DMS53 treated with DMSO at 0.1 percent for 48 hours (cell line): Measurements from ENCODE around the gene PDE8B.
"Not testable (repeated sequence)": the region's sequence is repeated elsewhere in the genome, so short reads cannot be mapped to it uniquely, and the experiment has no call there.

Source experiments
- DNase-seq: peaks from one replicate; lab custom pipeline; 2025; ENCODE audit not compliant: unreplicated experiment; lab: John Stamatoyannopoulos, UW

Gene PDE8B

DNA sequence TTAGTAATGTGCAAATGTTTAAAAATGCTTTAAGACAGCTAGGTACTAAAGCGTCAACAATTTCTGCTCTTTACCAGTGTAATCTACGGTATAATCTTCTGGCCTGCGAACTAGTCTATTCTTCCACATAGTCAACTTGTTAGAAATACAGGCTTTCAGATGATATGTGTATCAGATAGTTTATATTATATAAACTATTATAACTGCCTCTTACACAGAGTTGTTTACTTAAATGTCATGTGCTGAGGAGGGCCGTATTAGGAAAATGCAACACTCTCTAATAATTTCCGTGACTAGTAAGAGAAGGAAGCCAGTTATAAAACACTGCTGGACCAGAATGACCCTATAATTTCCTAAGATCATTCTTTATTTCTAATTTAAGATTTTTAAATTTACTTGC, 218.0 kb downstream of the PDE8B start:
- no peak for DNase-seq

DNA sequence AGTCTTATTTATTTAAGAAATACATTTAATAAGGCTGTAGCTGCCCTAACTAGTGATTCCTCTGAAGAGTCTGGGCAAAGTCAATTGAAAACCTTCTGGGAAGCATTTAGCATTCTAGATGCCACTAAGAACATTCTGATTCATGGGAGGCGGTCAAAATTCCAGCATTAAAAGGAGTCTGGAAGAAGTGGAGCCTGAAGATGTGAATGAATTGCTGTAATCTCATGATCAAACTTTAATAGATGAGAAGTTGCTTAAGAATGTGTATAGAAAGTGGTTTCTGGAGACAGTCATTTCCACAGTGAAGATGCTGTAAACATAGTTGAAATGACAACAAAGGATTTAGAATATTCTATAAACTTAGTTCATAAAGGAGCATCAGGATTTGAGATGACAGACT, 220.2 kb downstream of the PDE8B start:
- DNase-seq = no peak

DNA sequence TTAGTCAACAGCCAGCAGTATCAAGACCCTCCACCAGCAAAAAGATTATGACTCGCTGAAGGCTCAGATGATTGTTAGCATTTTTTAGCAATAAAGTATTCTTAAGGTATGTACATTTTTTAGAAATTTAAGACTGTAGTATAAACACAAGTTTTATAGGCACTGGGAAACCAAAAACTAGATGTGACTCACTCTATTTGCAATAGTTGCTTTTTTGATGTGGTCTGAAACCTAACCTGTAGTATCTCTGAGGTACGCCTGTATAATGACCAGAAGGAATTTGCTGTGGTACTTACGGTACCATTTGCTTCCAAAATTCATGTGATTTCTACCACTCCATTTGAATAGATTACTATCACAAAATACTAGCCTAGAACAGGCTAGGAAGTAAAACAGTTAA, 220.8 kb downstream of the PDE8B start:
- no peak for DNase-seq

- no peak for DNase-seq
These were observed 221.2 kb downstream of the PDE8B start for GRCh38 chr5:77431719-77432118.

DNA sequence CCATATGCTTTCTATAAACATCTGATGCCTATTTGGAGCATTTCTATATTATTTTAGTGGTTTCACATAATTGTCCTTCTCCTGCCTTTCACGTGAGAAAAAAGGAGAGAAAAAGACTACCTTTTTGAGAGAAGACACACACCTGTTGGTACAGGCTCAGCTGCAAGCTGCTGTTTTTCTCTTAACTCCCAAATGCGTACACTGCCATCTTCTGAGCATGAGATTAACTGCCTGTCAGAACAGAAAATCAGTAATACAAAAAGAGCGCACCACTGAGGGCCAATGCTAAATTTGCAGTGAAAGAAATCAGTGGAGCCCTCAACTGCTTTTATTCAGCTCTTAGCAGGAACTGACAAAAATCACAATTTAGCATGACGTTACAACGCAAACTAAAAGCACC, 226.7 kb downstream of the PDE8B start:
- peak; percentile 8 for DNase-seq

- DNase-seq = no peak
These were observed 227.6 kb downstream of the PDE8B start for GRCh38 chr5:77438071-77438470.

DNA sequence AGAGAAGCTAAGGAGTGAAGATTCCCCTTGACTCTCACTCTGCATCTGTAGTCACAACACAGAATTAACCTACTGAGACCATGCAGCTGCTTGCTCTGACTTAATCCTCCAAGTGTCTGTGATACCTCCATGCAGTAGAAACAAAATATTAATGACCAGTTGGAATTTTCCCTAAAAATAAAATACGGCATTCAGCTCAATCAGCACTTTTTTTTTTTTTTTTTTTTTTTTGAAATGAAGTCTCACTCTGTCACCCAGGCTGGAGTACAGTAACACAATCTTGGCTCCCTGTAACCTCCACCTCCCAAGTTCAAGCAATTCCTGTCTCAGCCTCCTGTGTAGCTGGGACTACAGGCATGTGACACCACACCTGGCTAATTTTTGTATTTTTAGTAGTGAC, 233.2 kb downstream of the PDE8B start:
- no peak for DNase-seq

GRCh38 chr5:77444356-77444755, 233.9 kb downstream of the PDE8B start:
- no peak for DNase-seq

DNA sequence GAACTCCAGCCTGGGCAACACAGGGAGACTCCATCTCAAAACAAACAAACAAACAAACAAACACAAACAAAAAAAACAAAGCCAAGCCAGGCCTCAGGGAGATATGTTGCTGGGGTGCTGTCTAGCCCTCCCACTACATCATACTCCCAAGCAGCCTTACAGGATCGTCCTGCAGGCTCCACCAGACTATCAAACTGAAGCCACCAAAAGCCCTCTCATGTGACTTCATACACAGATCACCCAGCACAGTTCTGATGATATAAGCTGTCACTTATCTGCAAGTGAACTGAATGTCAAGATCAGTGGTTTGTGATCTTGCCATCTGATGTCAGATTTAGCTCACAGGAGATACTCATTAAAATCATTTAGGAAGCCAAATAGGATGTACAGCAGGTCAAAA, 238.4 kb downstream of the PDE8B start:
- DNase-seq = no peak

DNA sequence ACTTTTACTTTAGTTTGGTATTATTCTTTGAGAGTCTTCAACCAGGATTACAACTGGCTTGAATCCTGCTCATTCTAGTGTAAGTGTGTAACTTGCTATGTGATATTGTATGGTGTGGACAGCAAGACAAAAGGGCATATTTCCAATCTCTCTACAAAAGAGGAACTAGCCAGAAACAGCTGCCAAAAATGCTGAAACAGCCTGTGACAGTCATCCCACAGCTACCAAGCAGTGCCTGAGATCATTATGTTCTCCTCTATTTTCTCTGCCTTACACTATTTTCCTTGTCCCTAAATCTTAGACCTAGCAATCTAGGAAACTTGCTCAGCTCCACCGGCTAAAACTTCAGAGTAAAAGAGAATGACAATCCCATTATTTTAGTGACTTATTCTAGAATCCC, 238.8 kb downstream of the PDE8B start:
- no peak for DNase-seq

DNA sequence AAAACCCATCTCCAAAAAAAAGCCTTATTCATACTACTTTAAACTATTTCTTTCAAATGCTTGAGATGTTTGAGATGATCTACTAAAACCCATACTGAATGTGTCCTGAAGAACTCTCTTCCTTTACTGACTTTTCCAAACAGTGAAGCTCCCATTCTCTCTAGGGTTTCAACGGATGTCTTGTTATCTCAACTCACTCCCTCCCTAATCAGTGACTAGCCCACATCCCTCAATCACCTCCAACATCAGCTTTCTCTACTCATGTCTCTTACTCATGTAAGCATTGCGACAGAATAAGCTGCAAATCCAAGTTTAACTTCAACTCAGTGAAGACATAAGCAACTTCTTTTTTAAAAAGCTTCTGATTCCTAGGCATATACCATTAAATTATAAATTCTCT, 239.5 kb downstream of the PDE8B start:
- DNase-seq = no peak

- no peak for DNase-seq
These were observed 241.9 kb downstream of the PDE8B start for GRCh38 chr5:77452351-77452750.

DNA sequence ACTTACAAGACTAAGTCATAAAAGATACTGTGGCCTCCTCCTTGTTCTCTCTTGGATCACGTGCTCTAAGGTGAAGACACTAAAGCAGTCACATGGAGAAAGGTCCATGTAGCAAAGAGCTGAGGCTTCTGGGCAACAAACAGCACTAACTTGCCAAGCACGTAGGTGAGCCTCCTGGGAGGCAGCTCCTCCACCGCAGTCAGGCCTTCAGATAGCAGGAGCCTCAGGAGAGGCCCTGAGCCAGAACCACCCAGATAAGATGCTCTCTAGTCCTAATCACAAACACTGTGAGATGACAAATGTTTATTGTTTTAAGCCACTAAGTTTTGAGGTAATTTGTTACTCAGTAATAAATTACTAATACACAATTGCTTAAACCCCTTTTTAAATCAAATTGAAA, 243.6 kb downstream of the PDE8B start:
- DNase-seq = no peak

- no peak for DNase-seq
These were observed 250.8 kb downstream of the PDE8B start for GRCh38 chr5:77461287-77461686.

DNA sequence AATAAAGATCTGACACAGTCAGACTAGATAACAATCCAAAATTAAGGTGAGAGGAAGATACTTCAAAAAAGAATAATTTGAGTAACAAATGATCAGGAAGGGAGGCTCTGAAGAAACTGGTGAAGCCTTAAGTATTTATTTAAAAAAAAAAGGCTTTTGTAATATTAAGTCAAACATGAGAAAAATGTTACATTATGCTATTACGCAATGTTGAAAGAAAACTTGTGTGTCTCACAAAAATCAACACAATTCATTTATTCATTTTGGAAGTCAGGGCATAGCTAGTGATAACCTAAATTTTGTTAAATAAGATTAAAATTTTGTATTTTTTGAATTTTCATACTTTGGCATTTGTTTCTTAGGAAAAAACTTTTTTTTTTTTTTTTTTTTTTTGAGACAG, 253.4 kb downstream of the PDE8B start:
- no peak for DNase-seq

DNA sequence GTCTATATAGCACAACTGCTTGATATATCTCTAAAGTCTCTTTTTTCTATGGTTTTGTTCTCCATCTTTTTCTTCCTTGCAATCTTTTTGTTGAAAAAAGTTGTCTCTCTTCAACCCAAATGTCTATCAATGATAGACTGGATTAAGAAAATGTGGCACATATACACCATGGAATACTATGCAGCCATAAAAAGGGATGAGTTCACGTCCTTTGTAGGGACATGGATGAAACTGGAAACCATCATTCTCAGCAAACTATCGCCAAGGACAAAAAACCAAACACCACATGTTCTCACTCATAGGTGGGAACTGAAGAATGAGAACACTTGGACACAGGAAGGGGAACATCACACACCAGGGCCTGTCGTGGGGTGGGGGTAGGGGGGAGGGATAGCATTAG, 258.4 kb downstream of the PDE8B start:
- DNase-seq = not testable (repeated sequence)

- not testable (repeated sequence) for DNase-seq
These were observed 264.6 kb downstream of the PDE8B start for GRCh38 chr5:77475041-77475440.
